Measurements from ENCODE around the gene STEAP3. TPM values are rescaled to one million over a fixed set of nuclear protein-coding genes. Genes with fewer than 3 reads are reported as not detected.

The STEAP3 gene
- total RNA-seq, 1 experiment from 2014 or later, result 24.0 TPM

DNA sequence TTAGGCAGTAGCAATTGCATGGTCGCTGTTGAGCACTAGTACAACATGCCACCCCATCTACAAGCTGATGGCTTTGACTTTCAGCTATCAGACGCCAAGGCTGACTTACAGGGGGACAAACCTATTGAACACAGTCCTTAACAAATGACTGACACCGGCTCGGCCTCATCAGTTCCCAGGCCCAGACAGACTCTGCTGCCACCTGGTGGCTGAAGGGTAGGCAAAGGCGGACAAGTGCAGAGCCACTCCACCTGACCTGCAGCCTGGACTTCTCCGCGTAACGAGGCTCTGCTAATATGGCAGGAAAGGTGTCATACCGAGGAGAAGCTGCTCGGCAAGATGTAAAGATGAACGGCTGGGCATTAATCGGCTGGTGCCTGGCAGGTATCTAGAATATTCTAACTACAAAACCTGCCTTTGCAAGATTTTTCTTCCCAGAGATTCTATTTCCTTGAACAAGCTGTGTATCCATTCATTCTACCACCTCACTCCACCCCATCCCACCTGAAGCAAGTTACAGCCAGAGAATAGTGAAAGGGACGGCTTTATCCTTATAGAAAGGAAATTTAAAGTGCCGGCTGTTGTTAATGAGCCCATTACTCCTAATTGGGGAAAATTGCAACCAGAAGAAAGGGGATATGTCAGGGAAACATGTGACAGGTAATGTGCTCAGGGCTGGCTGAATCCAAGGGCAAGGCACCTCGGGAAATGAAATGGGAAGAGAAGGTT lies 67.4 kb downstream of the STEAP3 start (continued):
- TF ChIP-seq, protein P1, sequence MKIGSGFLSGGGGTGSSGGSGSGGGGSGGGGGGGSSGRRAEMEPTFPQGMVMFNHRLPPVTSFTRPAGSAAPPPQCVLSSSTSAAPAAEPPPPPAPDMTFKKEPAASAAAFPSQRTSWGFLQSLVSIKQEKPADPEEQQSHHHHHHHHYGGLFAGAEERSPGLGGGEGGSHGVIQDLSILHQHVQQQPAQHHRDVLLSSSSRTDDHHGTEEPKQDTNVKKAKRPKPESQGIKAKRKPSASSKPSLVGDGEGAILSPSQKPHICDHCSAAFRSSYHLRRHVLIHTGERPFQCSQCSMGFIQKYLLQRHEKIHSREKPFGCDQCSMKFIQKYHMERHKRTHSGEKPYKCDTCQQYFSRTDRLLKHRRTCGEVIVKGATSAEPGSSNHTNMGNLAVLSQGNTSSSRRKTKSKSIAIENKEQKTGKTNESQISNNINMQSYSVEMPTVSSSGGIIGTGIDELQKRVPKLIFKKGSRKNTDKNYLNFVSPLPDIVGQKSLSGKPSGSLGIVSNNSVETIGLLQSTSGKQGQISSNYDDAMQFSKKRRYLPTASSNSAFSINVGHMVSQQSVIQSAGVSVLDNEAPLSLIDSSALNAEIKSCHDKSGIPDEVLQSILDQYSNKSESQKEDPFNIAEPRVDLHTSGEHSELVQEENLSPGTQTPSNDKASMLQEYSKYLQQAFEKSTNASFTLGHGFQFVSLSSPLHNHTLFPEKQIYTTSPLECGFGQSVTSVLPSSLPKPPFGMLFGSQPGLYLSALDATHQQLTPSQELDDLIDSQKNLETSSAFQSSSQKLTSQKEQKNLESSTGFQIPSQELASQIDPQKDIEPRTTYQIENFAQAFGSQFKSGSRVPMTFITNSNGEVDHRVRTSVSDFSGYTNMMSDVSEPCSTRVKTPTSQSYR (CRISPR knock-in tag; IDR thresholded peaks at IDR 0.05), result no peak
- TF ChIP-seq NFYB (CRISPR knock-in tag; conservative IDR thresholded peaks at IDR 0.05; ENCODE audit: low read depth) (no peak), IRF2 (CRISPR knock-in tag; IDR thresholded peaks at IDR 0.05; ENCODE audit: borderline replicate concordance, low read depth) (no peak), SOX15 (CRISPR knock-in tag; IDR thresholded peaks at IDR 0.05) (no peak), TP53 (CRISPR knock-in tag; IDR thresholded peaks at IDR 0.05) (0 out of 2 replicates have a peak, but pooled peaks have one; percentile 36), FOXK1 (CRISPR knock-in tag; IDR thresholded peaks at IDR 0.05) (no peak), ZNF232 (CRISPR knock-in tag; IDR thresholded peaks at IDR 0.05) (no peak), ZNF121 (CRISPR knock-in tag; IDR thresholded peaks at IDR 0.05) (no peak)
- TF ChIP-seq, protein P2, sequence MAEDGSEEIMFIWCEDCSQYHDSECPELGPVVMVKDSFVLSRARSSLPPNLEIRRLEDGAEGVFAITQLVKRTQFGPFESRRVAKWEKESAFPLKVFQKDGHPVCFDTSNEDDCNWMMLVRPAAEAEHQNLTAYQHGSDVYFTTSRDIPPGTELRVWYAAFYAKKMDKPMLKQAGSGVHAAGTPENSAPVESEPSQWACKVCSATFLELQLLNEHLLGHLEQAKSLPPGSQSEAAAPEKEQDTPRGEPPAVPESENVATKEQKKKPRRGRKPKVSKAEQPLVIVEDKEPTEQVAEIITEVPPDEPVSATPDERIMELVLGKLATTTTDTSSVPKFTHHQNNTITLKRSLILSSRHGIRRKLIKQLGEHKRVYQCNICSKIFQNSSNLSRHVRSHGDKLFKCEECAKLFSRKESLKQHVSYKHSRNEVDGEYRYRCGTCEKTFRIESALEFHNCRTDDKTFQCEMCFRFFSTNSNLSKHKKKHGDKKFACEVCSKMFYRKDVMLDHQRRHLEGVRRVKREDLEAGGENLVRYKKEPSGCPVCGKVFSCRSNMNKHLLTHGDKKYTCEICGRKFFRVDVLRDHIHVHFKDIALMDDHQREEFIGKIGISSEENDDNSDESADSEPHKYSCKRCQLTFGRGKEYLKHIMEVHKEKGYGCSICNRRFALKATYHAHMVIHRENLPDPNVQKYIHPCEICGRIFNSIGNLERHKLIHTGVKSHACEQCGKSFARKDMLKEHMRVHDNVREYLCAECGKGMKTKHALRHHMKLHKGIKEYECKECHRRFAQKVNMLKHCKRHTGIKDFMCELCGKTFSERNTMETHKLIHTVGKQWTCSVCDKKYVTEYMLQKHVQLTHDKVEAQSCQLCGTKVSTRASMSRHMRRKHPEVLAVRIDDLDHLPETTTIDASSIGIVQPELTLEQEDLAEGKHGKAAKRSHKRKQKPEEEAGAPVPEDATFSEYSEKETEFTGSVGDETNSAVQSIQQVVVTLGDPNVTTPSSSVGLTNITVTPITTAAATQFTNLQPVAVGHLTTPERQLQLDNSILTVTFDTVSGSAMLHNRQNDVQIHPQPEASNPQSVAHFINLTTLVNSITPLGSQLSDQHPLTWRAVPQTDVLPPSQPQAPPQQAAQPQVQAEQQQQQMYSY (CRISPR knock-in tag; IDR thresholded peaks at IDR 0.05), result no peak
- TF ChIP-seq, protein P3, sequence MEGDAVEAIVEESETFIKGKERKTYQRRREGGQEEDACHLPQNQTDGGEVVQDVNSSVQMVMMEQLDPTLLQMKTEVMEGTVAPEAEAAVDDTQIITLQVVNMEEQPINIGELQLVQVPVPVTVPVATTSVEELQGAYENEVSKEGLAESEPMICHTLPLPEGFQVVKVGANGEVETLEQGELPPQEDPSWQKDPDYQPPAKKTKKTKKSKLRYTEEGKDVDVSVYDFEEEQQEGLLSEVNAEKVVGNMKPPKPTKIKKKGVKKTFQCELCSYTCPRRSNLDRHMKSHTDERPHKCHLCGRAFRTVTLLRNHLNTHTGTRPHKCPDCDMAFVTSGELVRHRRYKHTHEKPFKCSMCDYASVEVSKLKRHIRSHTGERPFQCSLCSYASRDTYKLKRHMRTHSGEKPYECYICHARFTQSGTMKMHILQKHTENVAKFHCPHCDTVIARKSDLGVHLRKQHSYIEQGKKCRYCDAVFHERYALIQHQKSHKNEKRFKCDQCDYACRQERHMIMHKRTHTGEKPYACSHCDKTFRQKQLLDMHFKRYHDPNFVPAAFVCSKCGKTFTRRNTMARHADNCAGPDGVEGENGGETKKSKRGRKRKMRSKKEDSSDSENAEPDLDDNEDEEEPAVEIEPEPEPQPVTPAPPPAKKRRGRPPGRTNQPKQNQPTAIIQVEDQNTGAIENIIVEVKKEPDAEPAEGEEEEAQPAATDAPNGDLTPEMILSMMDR (IDR thresholded peaks at IDR 0.05), result peak; percentile 73
- TF ChIP-seq, protein P4, sequence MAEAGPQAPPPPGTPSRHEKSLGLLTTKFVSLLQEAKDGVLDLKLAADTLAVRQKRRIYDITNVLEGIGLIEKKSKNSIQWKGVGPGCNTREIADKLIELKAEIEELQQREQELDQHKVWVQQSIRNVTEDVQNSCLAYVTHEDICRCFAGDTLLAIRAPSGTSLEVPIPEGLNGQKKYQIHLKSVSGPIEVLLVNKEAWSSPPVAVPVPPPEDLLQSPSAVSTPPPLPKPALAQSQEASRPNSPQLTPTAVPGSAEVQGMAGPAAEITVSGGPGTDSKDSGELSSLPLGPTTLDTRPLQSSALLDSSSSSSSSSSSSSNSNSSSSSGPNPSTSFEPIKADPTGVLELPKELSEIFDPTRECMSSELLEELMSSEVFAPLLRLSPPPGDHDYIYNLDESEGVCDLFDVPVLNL (CRISPR knock-in tag; IDR thresholded peaks at IDR 0.05; ENCODE audit: borderline replicate concordance, low read depth), result no peak
- TF ChIP-seq, protein P5, sequence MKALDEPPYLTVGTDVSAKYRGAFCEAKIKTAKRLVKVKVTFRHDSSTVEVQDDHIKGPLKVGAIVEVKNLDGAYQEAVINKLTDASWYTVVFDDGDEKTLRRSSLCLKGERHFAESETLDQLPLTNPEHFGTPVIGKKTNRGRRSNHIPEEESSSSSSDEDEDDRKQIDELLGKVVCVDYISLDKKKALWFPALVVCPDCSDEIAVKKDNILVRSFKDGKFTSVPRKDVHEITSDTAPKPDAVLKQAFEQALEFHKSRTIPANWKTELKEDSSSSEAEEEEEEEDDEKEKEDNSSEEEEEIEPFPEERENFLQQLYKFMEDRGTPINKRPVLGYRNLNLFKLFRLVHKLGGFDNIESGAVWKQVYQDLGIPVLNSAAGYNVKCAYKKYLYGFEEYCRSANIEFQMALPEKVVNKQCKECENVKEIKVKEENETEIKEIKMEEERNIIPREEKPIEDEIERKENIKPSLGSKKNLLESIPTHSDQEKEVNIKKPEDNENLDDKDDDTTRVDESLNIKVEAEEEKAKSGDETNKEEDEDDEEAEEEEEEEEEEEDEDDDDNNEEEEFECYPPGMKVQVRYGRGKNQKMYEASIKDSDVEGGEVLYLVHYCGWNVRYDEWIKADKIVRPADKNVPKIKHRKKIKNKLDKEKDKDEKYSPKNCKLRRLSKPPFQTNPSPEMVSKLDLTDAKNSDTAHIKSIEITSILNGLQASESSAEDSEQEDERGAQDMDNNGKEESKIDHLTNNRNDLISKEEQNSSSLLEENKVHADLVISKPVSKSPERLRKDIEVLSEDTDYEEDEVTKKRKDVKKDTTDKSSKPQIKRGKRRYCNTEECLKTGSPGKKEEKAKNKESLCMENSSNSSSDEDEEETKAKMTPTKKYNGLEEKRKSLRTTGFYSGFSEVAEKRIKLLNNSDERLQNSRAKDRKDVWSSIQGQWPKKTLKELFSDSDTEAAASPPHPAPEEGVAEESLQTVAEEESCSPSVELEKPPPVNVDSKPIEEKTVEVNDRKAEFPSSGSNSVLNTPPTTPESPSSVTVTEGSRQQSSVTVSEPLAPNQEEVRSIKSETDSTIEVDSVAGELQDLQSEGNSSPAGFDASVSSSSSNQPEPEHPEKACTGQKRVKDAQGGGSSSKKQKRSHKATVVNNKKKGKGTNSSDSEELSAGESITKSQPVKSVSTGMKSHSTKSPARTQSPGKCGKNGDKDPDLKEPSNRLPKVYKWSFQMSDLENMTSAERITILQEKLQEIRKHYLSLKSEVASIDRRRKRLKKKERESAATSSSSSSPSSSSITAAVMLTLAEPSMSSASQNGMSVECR (CRISPR knock-in tag; IDR thresholded peaks at IDR 0.05; ENCODE audit: borderline replicate concordance), result no peak
